Measurements from ENCODE around the gene ATP9A. TPM values are rescaled to one million over a fixed set of nuclear protein-coding genes. Genes with fewer than 3 reads are reported as not detected.
"Not testable (repeated sequence)": the region's sequence is repeated elsewhere in the genome, so short reads cannot be mapped to it uniquely, and the experiment has no call there.

Gene ATP9A
- total RNA-seq, 6 experiments from 2014 or later: 10.5 to 17.4 (median 13.0) TPM

GRCh38 chr20:51759769-51760510, 8.2 kb downstream of the ATP9A start:
- WGBS (ENCODE audit: insufficient coverage, low coverage, low lambda C conversion rate, missing lambda C conversion rate): 79% methylated on average over 14 of the region's 14 CpGs
- Histone ChIP-seq H3K4me3 (no peak overlapping the region), H3K36me3 (no peaks in the 10 kb centered on the region), H3K4me1 (peaks cover 0 to 12% (median 3%) of the 10 kb centered on the region in 4 donors), H3K27me3 (no peaks in the 10 kb centered on the region), H3K9me3 (no peaks in the 10 kb centered on the region), H3K27ac (no peak overlapping the region)
- no peak for DNase-seq
- TF ChIP-seq POLR2A (IDR thresholded peaks at IDR 0.05): no peak
- TF ChIP-seq, protein P1, sequence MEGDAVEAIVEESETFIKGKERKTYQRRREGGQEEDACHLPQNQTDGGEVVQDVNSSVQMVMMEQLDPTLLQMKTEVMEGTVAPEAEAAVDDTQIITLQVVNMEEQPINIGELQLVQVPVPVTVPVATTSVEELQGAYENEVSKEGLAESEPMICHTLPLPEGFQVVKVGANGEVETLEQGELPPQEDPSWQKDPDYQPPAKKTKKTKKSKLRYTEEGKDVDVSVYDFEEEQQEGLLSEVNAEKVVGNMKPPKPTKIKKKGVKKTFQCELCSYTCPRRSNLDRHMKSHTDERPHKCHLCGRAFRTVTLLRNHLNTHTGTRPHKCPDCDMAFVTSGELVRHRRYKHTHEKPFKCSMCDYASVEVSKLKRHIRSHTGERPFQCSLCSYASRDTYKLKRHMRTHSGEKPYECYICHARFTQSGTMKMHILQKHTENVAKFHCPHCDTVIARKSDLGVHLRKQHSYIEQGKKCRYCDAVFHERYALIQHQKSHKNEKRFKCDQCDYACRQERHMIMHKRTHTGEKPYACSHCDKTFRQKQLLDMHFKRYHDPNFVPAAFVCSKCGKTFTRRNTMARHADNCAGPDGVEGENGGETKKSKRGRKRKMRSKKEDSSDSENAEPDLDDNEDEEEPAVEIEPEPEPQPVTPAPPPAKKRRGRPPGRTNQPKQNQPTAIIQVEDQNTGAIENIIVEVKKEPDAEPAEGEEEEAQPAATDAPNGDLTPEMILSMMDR (IDR thresholded peaks at IDR 0.05): no peak
- intact Hi-C loops (cut with DNase I): no loop called here
- no peak for ATAC-seq

- peaks cover 0 to 12% (median 3%) of the 10 kb centered on the region in 4 donors for H3K4me1 ChIP-seq
- DNase-seq (peak; percentile 89 to 95 (median 91)), ATAC-seq (peak; percentile 97 to 99 (median 99))
- no peak overlapping the region for H3K4me3 ChIP-seq
- 41% methylated on average over 8 of the region's 12 CpGs for WGBS (ENCODE audit: insufficient coverage, low coverage, low lambda C conversion rate, missing lambda C conversion rate)
- TF ChIP-seq, protein P1 (IDR thresholded peaks at IDR 0.05): no peak
- peak; percentile 34 for TF ChIP-seq POLR2A (IDR thresholded peaks at IDR 0.05)
- H3K9me3 ChIP-seq: no peaks in the 10 kb centered on the region
- intact Hi-C loops (cut with DNase I): no loop called here
- peak overlapping the region in 2 of 3 donors; percentile 56 to 59 for H3K27ac ChIP-seq
- no peaks in the 10 kb centered on the region for H3K27me3 ChIP-seq
- no peaks in the 10 kb centered on the region for H3K36me3 ChIP-seq
Measured at GRCh38 chr20:51758978-51759544, 9.1 kb downstream of the ATP9A start.

- TF ChIP-seq POLR2A (IDR thresholded peaks at IDR 0.05): no peak
- TF ChIP-seq, protein P1 (IDR thresholded peaks at IDR 0.05): no peak
- WGBS (ENCODE audit: insufficient coverage, low coverage, low lambda C conversion rate, missing lambda C conversion rate): 100% methylated on average over 2 of the region's 10 CpGs
- intact Hi-C loops (cut with DNase I): no loop called here
- DNase-seq (no peak), ATAC-seq (no peak)
- H3K27ac ChIP-seq: no peak overlapping the region
- peaks cover 0 to 21% (median 7%) of the 10 kb centered on the region in 4 donors for H3K4me1 ChIP-seq
- no peaks in the 10 kb centered on the region for H3K36me3 ChIP-seq
- H3K4me3 ChIP-seq: no peak overlapping the region
- no peaks in the 10 kb centered on the region for H3K9me3 ChIP-seq
- H3K27me3 ChIP-seq: no peaks in the 10 kb centered on the region
Measured at GRCh38 chr20:51757226-51757625, 11.0 kb downstream of the ATP9A start.

- ATAC-seq (no peak), DNase-seq (no peak)
- no peaks in the 10 kb centered on the region for H3K27me3 ChIP-seq
- H3K4me3 ChIP-seq: no peak overlapping the region
- peaks cover 0 to 24% (median 9%) of the 10 kb centered on the region in 4 donors for H3K4me1 ChIP-seq
- intact Hi-C loops (cut with DNase I): no loop called here
- no peaks in the 10 kb centered on the region for H3K36me3 ChIP-seq
- 82% methylated on average over 3 of the region's 3 CpGs for WGBS (ENCODE audit: insufficient coverage, low coverage, low lambda C conversion rate, missing lambda C conversion rate)
- H3K9me3 ChIP-seq: no peaks in the 10 kb centered on the region
- TF ChIP-seq POLR2A (IDR thresholded peaks at IDR 0.05): no peak
- TF ChIP-seq, protein P1 (IDR thresholded peaks at IDR 0.05): no peak
- no peak overlapping the region for H3K27ac ChIP-seq
Measured at GRCh38 chr20:51756653-51757052, 11.5 kb downstream of the ATP9A start.

GRCh38 chr20:51753220-51753619, 15.0 kb downstream of the ATP9A start:
- intact Hi-C loops (cut with DNase I); H3K36me3 ChIP-seq; H3K4me3 ChIP-seq; ATAC-seq; DNase-seq; H3K9me3 ChIP-seq; H3K27me3 ChIP-seq: not testable (repeated sequence)
- 90% methylated on average over 7 of the region's 8 CpGs for WGBS (ENCODE audit: insufficient coverage, low coverage, low lambda C conversion rate, missing lambda C conversion rate)
- Histone ChIP-seq H3K27ac (peak overlapping the region in 1 of 3 donors; percentile 47), H3K4me1 (peaks cover 0 to 24% (median 13%) of the 10 kb centered on the region in 4 donors)

Data from right lobe of liver (tissue), 6 donors.